ENCODE results near the gene ENO1.
"Not testable (repeated sequence)": the region's sequence is repeated elsewhere in the genome, so short reads cannot be mapped to it uniquely, and the experiment has no call there.

The ENO1 gene

GRCh38 chr1:8878448-8878697, at the start of gene ENO1:
TSS of gene ENO1 (minus strand) at chr1:8878686. CDS start at chr1:8874908, 3,778 bp downstream.
- DNase-seq, result no peak

GRCh38 chr1:8926707-8927694, 48.5 kb upstream of the ENO1 start:
- no peak for DNase-seq

GRCh38 chr1:8925960-8926359, 47.5 kb upstream of the ENO1 start:
- no peak for DNase-seq

GRCh38 chr1:8925406-8925805, 46.9 kb upstream of the ENO1 start:
- DNase-seq, result no peak

GRCh38 chr1:8922962-8923361, 44.5 kb upstream of the ENO1 start:
- DNase-seq, result no peak

- not testable (repeated sequence) for DNase-seq
Observed at GRCh38 chr1:8917536-8917935, 39.0 kb upstream of the ENO1 start.

GRCh38 chr1:8915446-8915845, 37.0 kb upstream of the ENO1 start:
- no peak for DNase-seq

GRCh38 chr1:8914466-8914865, 36.0 kb upstream of the ENO1 start:
- no peak for DNase-seq

GRCh38 chr1:8913457-8913856, 35.0 kb upstream of the ENO1 start:
- no peak for DNase-seq

- DNase-seq, result no peak
Observed at GRCh38 chr1:8911416-8912309, 33.2 kb upstream of the ENO1 start.

- DNase-seq, result no peak
Observed at GRCh38 chr1:8910914-8911313, 32.4 kb upstream of the ENO1 start.

- DNase-seq, result no peak
Observed at GRCh38 chr1:8910331-8910730, 31.8 kb upstream of the ENO1 start.

- DNase-seq, result no peak
Observed at GRCh38 chr1:8908388-8909151, 30.1 kb upstream of the ENO1 start.

- DNase-seq, result no peak
Observed at GRCh38 chr1:8905582-8906191, 27.2 kb upstream of the ENO1 start.

GRCh38 chr1:8903908-8904650, 25.6 kb upstream of the ENO1 start:
- no peak for DNase-seq

GRCh38 chr1:8903410-8903809, 24.9 kb upstream of the ENO1 start:
- no peak for DNase-seq

- DNase-seq, result no peak
Observed at GRCh38 chr1:8902765-8903164, 24.3 kb upstream of the ENO1 start.

GRCh38 chr1:8900684-8901083, 22.2 kb upstream of the ENO1 start:
- DNase-seq, result not testable (repeated sequence)

- no peak for DNase-seq
Observed at GRCh38 chr1:8899046-8899445, 20.6 kb upstream of the ENO1 start.

GRCh38 chr1:8898418-8898817, 19.9 kb upstream of the ENO1 start:
- DNase-seq, result not testable (repeated sequence)

GRCh38 chr1:8897505-8897904, 19.0 kb upstream of the ENO1 start:
- DNase-seq, result not testable (repeated sequence)

GRCh38 chr1:8896775-8897174, 18.3 kb upstream of the ENO1 start:
- not testable (repeated sequence) for DNase-seq
